ENCODE data around the gene MNAT1.
"Not testable (repeated sequence)": the region's sequence is repeated elsewhere in the genome, so short reads cannot be mapped to it uniquely, and the experiment has no call there.

Gene MNAT1

DNA sequence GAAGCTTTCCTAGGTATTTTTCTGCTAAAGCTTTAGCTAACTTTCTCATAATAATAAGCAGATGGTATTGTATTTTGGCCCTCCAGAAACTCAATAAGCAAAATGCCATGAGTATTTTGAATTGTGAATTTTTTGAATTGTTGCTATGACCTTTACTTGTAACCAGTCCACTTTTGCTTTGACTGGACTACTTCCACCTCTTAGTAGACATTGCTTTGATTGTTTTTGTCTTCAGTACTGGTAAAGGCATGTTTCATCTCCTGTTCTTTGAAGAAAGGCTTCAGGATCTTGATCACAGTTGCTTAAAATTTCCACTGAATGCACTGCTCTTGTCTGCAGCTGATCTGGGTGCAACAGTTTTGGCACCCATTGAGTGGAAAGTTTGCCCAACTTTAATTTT lies 144.0 kb downstream of the MNAT1 start:
- in situ Hi-C loops (cut with MboI; ENCODE audit: low pct_unique_long_range_greater_than_20kb, low sequenced_read_pairs, unreplicated experiment), result no loop called here
- no peak for TF ChIP-seq CTCF (IDR thresholded peaks at IDR 0.05; ENCODE audit: extremely low read depth, insufficient read depth, missing control alignments)
- no peak for DNase-seq (ENCODE audit: low spot score)

DNA sequence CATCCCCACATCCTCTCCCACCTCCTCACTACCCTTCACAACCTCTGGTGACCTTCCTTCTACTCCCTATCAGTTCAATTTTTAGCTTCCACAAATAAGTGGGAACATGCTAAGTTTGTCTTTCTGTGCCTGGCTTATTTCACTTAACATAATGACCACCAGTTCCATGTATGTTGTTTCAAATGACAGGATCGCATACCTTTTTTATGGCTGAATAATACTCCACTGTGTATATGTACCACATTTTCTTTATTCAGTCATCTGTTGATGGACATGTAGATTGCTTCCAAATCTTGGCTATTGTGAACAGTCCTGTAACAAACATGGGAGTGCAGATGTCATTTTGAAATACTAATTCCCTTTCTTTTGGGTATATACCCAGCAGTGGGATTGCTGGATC lies 147.7 kb downstream of the MNAT1 start:
- no peak for TF ChIP-seq CTCF (IDR thresholded peaks at IDR 0.05; ENCODE audit: extremely low read depth, insufficient read depth, missing control alignments)
- no peak for DNase-seq (ENCODE audit: low spot score)
- in situ Hi-C loops (cut with MboI; ENCODE audit: low pct_unique_long_range_greater_than_20kb, low sequenced_read_pairs, unreplicated experiment), result no loop called here

- no peak for DNase-seq (ENCODE audit: low spot score)
- no peak for TF ChIP-seq CTCF (IDR thresholded peaks at IDR 0.05; ENCODE audit: extremely low read depth, insufficient read depth, missing control alignments)
- in situ Hi-C loops (cut with MboI; ENCODE audit: low pct_unique_long_range_greater_than_20kb, low sequenced_read_pairs, unreplicated experiment), result no loop called here
Measured at GRCh38 chr14:60884134-60884533, 149.6 kb downstream of the MNAT1 start.

DNA sequence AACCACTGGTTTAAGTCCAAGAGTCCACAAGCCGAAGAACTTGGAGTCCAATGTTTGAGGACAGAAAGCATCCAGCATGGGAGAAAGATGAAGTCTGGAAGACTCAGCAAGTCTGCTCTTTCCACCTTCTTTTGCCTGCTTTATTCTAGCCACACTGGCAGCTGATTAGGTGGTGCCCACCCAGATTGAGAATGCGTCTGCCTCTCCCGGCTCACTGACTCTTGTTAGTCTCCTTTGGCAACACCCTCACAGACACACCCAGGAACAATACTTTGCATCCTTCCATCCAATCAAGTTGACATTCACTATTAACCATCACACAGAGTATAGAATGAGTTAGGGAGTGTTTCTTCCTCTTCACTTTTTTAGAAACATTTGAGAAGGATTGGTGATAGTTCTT lies 156.1 kb downstream of the MNAT1 start:
- in situ Hi-C loops (cut with MboI; ENCODE audit: low pct_unique_long_range_greater_than_20kb, low sequenced_read_pairs, unreplicated experiment); DNase-seq (ENCODE audit: low spot score): not testable (repeated sequence)

DNA sequence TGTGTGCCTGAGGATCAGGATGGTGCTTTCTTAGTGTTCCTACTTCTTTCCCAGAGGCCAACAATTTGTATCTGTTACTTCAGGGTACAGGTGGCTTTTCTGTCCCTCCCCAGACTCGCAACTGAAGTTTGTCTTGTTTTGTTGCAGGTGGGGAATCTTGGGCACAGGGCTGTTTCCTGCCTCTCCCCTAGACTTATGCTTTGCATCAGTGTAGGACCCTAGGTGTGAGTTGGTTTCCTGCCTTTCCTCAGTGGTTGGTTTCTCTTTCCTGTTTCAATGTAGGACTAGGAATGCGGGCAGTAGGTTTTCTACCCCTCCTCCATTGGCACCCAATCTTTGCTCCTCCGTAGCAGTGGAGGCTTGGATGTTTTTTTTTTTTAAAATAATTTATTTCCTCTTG lies 159.3 kb downstream of the MNAT1 start:
- no peak for DNase-seq (ENCODE audit: low spot score)
- in situ Hi-C loops (cut with MboI; ENCODE audit: low pct_unique_long_range_greater_than_20kb, low sequenced_read_pairs, unreplicated experiment), result no loop called here
- no peak for TF ChIP-seq CTCF (IDR thresholded peaks at IDR 0.05; ENCODE audit: extremely low read depth, insufficient read depth, missing control alignments)

- no peak for DNase-seq (ENCODE audit: low spot score)
- in situ Hi-C loops (cut with MboI; ENCODE audit: low pct_unique_long_range_greater_than_20kb, low sequenced_read_pairs, unreplicated experiment), result no loop called here
- no peak for TF ChIP-seq CTCF (IDR thresholded peaks at IDR 0.05; ENCODE audit: extremely low read depth, insufficient read depth, missing control alignments)
Measured at GRCh38 chr14:60904381-60904780, 169.8 kb downstream of the MNAT1 start.

DNA sequence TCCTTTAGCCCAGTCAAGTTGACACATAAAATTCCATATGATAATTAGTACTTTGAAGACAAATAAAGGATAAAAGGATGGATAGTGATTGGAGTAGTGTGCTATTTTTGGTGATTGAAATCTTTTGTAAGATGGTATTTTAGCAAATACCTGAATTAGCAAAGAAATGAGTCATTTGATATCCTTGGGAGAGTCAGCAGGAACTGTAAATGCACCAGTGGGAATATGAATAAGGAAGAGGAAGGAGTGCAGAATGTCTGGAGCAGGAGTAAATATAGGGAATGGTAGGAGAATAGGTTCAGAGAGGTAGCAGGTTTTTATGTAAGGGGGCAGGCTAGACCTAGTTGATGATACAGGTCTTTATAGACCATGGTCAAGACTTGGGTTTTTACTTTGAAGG lies 171.4 kb downstream of the MNAT1 start:
- no peak for TF ChIP-seq CTCF (IDR thresholded peaks at IDR 0.05; ENCODE audit: extremely low read depth, insufficient read depth, missing control alignments)
- DNase-seq (ENCODE audit: low spot score), result no peak
- in situ Hi-C loops (cut with MboI; ENCODE audit: low pct_unique_long_range_greater_than_20kb, low sequenced_read_pairs, unreplicated experiment), result no loop called here
